ENCODE measurements around the gene UBE2H.

DNA sequence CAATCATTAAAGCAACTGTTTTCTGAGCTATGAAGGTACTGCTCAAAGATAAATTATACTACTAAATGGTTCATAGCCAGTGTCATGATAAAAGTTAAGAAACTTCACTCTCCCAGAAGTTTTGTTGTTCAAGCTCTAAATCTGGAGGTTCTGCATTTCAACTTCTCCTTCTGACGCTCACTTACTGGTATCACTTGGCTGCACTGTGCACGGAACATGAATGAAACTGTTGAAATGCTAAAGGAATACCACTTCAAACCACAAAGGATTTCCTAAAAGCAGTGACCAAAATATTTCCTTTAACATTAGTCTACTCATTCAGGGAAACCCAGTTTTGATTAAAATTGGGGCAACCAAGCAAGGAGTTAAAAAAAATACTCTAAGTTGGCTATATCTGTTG lies 93.6 kb downstream of the UBE2H start:
- TF ChIP-seq, protein P1, sequence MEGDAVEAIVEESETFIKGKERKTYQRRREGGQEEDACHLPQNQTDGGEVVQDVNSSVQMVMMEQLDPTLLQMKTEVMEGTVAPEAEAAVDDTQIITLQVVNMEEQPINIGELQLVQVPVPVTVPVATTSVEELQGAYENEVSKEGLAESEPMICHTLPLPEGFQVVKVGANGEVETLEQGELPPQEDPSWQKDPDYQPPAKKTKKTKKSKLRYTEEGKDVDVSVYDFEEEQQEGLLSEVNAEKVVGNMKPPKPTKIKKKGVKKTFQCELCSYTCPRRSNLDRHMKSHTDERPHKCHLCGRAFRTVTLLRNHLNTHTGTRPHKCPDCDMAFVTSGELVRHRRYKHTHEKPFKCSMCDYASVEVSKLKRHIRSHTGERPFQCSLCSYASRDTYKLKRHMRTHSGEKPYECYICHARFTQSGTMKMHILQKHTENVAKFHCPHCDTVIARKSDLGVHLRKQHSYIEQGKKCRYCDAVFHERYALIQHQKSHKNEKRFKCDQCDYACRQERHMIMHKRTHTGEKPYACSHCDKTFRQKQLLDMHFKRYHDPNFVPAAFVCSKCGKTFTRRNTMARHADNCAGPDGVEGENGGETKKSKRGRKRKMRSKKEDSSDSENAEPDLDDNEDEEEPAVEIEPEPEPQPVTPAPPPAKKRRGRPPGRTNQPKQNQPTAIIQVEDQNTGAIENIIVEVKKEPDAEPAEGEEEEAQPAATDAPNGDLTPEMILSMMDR (IDR thresholded peaks at IDR 0.05): no peak
- TF ChIP-seq, protein P2, sequence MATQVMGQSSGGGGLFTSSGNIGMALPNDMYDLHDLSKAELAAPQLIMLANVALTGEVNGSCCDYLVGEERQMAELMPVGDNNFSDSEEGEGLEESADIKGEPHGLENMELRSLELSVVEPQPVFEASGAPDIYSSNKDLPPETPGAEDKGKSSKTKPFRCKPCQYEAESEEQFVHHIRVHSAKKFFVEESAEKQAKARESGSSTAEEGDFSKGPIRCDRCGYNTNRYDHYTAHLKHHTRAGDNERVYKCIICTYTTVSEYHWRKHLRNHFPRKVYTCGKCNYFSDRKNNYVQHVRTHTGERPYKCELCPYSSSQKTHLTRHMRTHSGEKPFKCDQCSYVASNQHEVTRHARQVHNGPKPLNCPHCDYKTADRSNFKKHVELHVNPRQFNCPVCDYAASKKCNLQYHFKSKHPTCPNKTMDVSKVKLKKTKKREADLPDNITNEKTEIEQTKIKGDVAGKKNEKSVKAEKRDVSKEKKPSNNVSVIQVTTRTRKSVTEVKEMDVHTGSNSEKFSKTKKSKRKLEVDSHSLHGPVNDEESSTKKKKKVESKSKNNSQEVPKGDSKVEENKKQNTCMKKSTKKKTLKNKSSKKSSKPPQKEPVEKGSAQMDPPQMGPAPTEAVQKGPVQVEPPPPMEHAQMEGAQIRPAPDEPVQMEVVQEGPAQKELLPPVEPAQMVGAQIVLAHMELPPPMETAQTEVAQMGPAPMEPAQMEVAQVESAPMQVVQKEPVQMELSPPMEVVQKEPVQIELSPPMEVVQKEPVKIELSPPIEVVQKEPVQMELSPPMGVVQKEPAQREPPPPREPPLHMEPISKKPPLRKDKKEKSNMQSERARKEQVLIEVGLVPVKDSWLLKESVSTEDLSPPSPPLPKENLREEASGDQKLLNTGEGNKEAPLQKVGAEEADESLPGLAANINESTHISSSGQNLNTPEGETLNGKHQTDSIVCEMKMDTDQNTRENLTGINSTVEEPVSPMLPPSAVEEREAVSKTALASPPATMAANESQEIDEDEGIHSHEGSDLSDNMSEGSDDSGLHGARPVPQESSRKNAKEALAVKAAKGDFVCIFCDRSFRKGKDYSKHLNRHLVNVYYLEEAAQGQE (IDR thresholded peaks at IDR 0.05; ENCODE audit: insufficient read depth in 1 of 2, low read depth in 2 of 2, low read length in 1 of 2): no peak

Data from Panc1 (cell line).